Right renal pelvis (tissue), 4 donors: ENCODE results near the gene PRODH. TPM values are rescaled to one million over a fixed set of nuclear protein-coding genes. Genes with fewer than 3 reads are reported as not detected.
"Not testable (repeated sequence)": the region's sequence is repeated elsewhere in the genome, so short reads cannot be mapped to it uniquely, and the experiment has no call there.

Experiments
- DNase-seq, 4 donors: peaks; one replicate each; pipeline ENCODE4 v3.0.0-alpha.2; 2013; ENCODE audit warnings: low read depth in 4 of 4, low spot score in 3 of 4, missing footprints in 1 of 4
- polyA plus RNA-seq, 4 donors: library from polyadenylated mRNA; unstranded; fragments of 120-200 nt; gene quantifications; one replicate each; pipeline ENCODE4 v1.2.1, GENCODE V29; 2013; ENCODE audit not compliant: insufficient read length in 4 of 4

Gene PRODH
- polyA plus RNA-seq, 4 donors: 10.1 to 16.3 (median 14.3) TPM

GRCh38 chr22:18911535-18911934 is 24.6 kb downstream of the PRODH start:
- not testable (repeated sequence) for DNase-seq

- DNase-seq: no peak
These were observed 26.5 kb downstream of the PRODH start for GRCh38 chr22:18909556-18909955.

GRCh38 chr22:18906896-18907295 is 29.2 kb downstream of the PRODH start:
- no peak for DNase-seq

- not testable (repeated sequence) for DNase-seq
These were observed 29.7 kb downstream of the PRODH start for GRCh38 chr22:18906410-18906745.

GRCh38 chr22:18905540-18906409 is 30.3 kb downstream of the PRODH start, which contains the start of gene DGCR6:
Gene DGCR6, plus strand, starts transcription at chr22:18906320. Its CDS starts 55 bp downstream, at chr22:18906375.
- DNase-seq: no peak

GRCh38 chr22:18896037-18896657 is 39.9 kb downstream of the PRODH start:
- DNase-seq: not testable (repeated sequence)

- not testable (repeated sequence) for DNase-seq
These were observed 42.3 kb downstream of the PRODH start for GRCh38 chr22:18893775-18894174.

- not testable (repeated sequence) for DNase-seq
These were observed 45.4 kb downstream of the PRODH start for GRCh38 chr22:18890510-18891192.

GRCh38 chr22:18888115-18888514 is 48.0 kb downstream of the PRODH start:
- DNase-seq: no peak

GRCh38 chr22:18884465-18884864 is 51.6 kb downstream of the PRODH start:
- DNase-seq: not testable (repeated sequence)

- not testable (repeated sequence) for DNase-seq
These were observed 54.8 kb downstream of the PRODH start for GRCh38 chr22:18881260-18881659.

Other genes with a start within 250 kb of the PRODH start
- gene DGCR6, start 30.0 kb downstream of the PRODH start, polyA plus RNA-seq: 10 to 100 TPM in 1 of 4 donors, 1 to 10 TPM in 3; 5.1 to 10.7 (median 6.3) TPM
- gene DGCR2, start 186.1 kb upstream of the PRODH start, polyA plus RNA-seq: 10 to 100 TPM; 71.9 to 94.3 (median 83.6) TPM
- not detected for gene TSSK2, start 195.0 kb upstream of the PRODH start, polyA plus RNA-seq
- gene ESS2, start 208.4 kb upstream of the PRODH start, polyA plus RNA-seq: 10 to 100 TPM; 12.3 to 17.5 (median 15.2) TPM
- gene GSC2, start 214.0 kb upstream of the PRODH start, polyA plus RNA-seq: not detected
- gene SLC25A1, start 242.4 kb upstream of the PRODH start, polyA plus RNA-seq: 100 to 1,000 TPM in 1 of 4 donors, 10 to 100 TPM in 3; 72.3 to 103 (median 77.2) TPM